HepG2 (cell line): ENCODE data around the gene CD37. TPM values are rescaled to one million over a fixed set of nuclear protein-coding genes. Genes with fewer than 3 reads are reported as not detected.

Experiments
- ATAC-seq: fragments of 200-7000 bp; cut with Tn5 transposase; 3 replicates; pipeline ENCODE4 v1.9.1; 2020; ENCODE audit warnings: mild to moderate bottlenecking, moderate library complexity
- BruUV-seq: library from RNA; stranded (reverse); fragments of 400-500 nt; replicated peaks from 2 replicates; lab custom pipeline; 2021; lab: Mats Ljungman, UMichigan
- CTCF ChIA-PET: fragments of 300-600 bp; formaldehyde crosslinking; extraction: SDS; loops from one replicate; lab custom pipeline; 2021; ENCODE audit warnings: low total read pairs, inconsistent platforms, low intra/inter-chr PET ratio; lab: Yijun Ruan, JAX
- POLR2A ChIA-PET: fragments of 350-600 bp; sonication (Branson Sonifier 250); formaldehyde crosslinking; loops from one replicate; lab custom pipeline; 2020; ENCODE audit warnings: antibody characterized with exemption, inconsistent platforms; lab: Yijun Ruan, JAX
- DNase-seq: peaks from one replicate; pipeline ENCODE4 v3.0.0-alpha.2; 2015; ENCODE audit warnings: low spot score
- FAIRE-seq: peaks from 3 replicates; lab custom pipeline; 2011; peaks lifted over from hg19 to GRCh38; lab: Jason Lieb, UNC
- H2AFZ ChIP-seq: one replicate; pipeline ENCODE4 v1.6.1; 2011; ENCODE audit warnings: low read length, inconsistent platforms
- H3K27ac ChIP-seq: fragments of 300-600 bp; 3 replicates; pipeline ENCODE4 v1.8.0; 2011; ENCODE audit warnings: mixed run types, mild to moderate bottlenecking, mixed read lengths, low read length, inconsistent platforms; ENCODE audit not compliant: insufficient read depth; ENCODE audit errors: extremely low read length
- H3K27me3 ChIP-seq, 2 experiments: fragments of 200-600 bp in 1 of 2; 2 replicates in 1 of 2; 3 replicates in 1 of 2; pipeline versions ENCODE4 v1.6.0 to v1.8.0; 2011; ENCODE audit warnings: low read length in 2 of 2, mild to moderate bottlenecking in 2 of 2, moderate library complexity in 2 of 2, inconsistent platforms in 1 of 2; ENCODE audit not compliant: insufficient read depth in 2 of 2, control insufficient read depth in 1 of 2
- H3K36me3 ChIP-seq, 2 experiments: fragments of 200-600 bp in 1 of 2; replicated peaks in 1 of 2; 2 replicates in 1 of 2; 3 replicates in 1 of 2; pipeline versions ENCODE4 v1.5.1 to v1.8.0; 2011; ENCODE audit warnings: low read length in 2 of 2, inconsistent platforms in 1 of 2; ENCODE audit not compliant: insufficient read depth in 2 of 2, control insufficient read depth in 1 of 2
- H3K4me1 ChIP-seq: 2 replicates; pipeline ENCODE4 v1.5.1; 2012; ENCODE audit warnings: low read length, inconsistent platforms; ENCODE audit not compliant: insufficient read depth
- H3K4me2 ChIP-seq: 2 replicates; pipeline ENCODE4 v1.6.0; 2011; ENCODE audit warnings: low read depth, low read length, inconsistent platforms
- H3K4me3 ChIP-seq, 3 experiments: fragments of 200-600 bp in 1 of 3; sonication (generic), shearing (Covaris generic) in 1 of 3; replicated peaks in 1 of 3; 2 replicates each; pipeline ENCODE4 v1.5.1; 2011 to 2016; ENCODE audit warnings: low read length in 3 of 3, inconsistent platforms in 2 of 3, low read depth in 2 of 3, mild to moderate bottlenecking in 2 of 3, control low read depth in 1 of 3, mixed read lengths in 1 of 3; ENCODE audit not compliant: insufficient read depth in 1 of 3
- H3K79me2 ChIP-seq: one replicate; pipeline ENCODE4 v1.6.1; 2011; ENCODE audit warnings: low read length, inconsistent platforms; ENCODE audit not compliant: insufficient read depth
- H3K9ac ChIP-seq: 2 replicates; pipeline ENCODE4 v1.6.0; 2011; ENCODE audit warnings: mild to moderate bottlenecking, low read depth, low read length, inconsistent platforms; ENCODE audit not compliant: insufficient read depth
- H3K9me3 ChIP-seq: 2 replicates; pipeline ENCODE4 v1.5.1; 2012; ENCODE audit warnings: mild to moderate bottlenecking, low read length
- H4K20me1 ChIP-seq: 2 replicates; pipeline ENCODE4 v1.6.0; 2011; ENCODE audit warnings: inconsistent platforms, mild to moderate bottlenecking, low read length, moderate library complexity; ENCODE audit not compliant: insufficient read depth
- NFE2L2 ChIP-seq: fragments of 150-350 bp; IDR thresholded peaks from 2 replicates; pipeline ENCODE4 v1.6.1; 2014; ENCODE audit warnings: low read length
- ZNF713 ChIP-seq: sonication (generic); formaldehyde crosslinking; IDR thresholded peaks from 2 replicates; pipeline ENCODE4 v1.4.0; 2020; ENCODE audit warnings: mild to moderate bottlenecking, missing genetic modification reagents
- ZNF75D ChIP-seq: sonication (generic); formaldehyde crosslinking; IDR thresholded peaks from 2 replicates; pipeline ENCODE4 v1.8.1; 2023; ENCODE audit warnings: missing genetic modification reagents, mild to moderate bottlenecking, borderline replicate concordance
- WGBS: methylation state at CpG from one replicate; pipeline ENCODE4 v1.1.6; 2017; ENCODE audit warnings: low lambda C conversion rate; 5-methylcytosine and 5-hydroxymethylcytosine counted together
- in situ Hi-C: cut with HindIII; loops from 2 replicates; pipeline ENCODE4 v1.10.0; 2017; ENCODE audit warnings: low pct_unique_long_range_greater_than_20kb; ENCODE audit not compliant: extremely low pct_ligation_motif_present
- intact Hi-C: fragments of 100-400 bp; cut with micrococcal nuclease; formaldehyde crosslinking; loops from one replicate; pipeline ENCODE4 v1.10.0; 2022; ENCODE audit not compliant: unreplicated experiment
- polyA plus RNA-seq, 8 experiments: library from polyadenylated mRNA; depleted of rRNA in 3 of 8; stranded (reverse) in 7 of 8; unstranded in 1 of 8; fragments of >200 nt; fragmentation: Illumina TruSeq in 4 of 8; extraction: Trizol in 4 of 8; gene quantifications; 2 replicates each; pipeline versions ENCODE4 v1.2.1 to v1.2.3, GENCODE V29; 2011 to 2016; ENCODE audit warnings: low read depth in 4 of 8, missing spikeins in 1 of 8, mixed read lengths in 1 of 8; ENCODE audit not compliant: insufficient read depth in 1 of 8
- total RNA-seq, 5 experiments: library from RNA; depleted of rRNA; stranded (reverse); fragments of >200 nt; fragmentation: Illumina TruSeq; extraction: Trizol; gene quantifications; 2 replicates each; pipeline ENCODE4 v1.2.3, GENCODE V29; 2016; ENCODE audit warnings: low read depth in 1 of 5
- TF ChIP-seq, protein P1 (sequence below): sonication (generic); formaldehyde crosslinking; IDR thresholded peaks from 2 replicates; pipeline ENCODE4 v1.5.1; 2020; ENCODE audit warnings: missing genetic modification reagents, mild to moderate bottlenecking, borderline replicate concordance
- TF ChIP-seq, protein P2 (sequence below): sonication (generic); formaldehyde crosslinking; IDR thresholded peaks from 2 replicates; pipeline ENCODE4 v1.5.0; 2020; ENCODE audit warnings: mild to moderate bottlenecking, missing genetic modification reagents

CD37 gene
- total and polyA plus RNA-seq, 2 of the 13 experiments (the other 11 are each of a cell fraction or from before 2014, with no cell fraction given) = not detected

DNA sequence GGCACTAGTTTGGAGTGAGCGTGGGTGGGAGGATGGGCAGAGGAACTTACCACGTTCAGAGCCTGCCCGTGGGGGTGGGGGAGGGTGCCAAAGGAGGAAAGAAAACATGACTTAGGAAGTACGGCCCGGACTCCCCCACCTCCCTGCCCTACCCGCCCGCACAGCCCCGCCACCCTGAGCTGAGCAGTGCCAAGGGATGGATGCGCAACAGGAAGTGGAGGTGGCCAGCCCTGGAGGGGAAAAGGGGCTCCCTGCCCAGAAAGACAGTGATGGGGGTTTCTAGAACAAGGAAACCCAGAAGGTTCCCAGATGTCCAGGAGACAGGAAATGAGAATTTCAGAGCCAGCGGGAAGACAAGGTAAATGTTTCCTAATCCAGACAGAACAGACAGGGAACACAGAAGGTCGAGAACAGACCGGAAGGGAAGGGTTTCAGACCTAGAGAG is 20.7 kb downstream of the CD37 start:
- intact Hi-C loops = no loop called here
- no peak overlapping the region for H3K4me3 ChIP-seq
- peak overlapping the region; percentile 14; the same call in 1 of the 2 replicates for H3K9ac ChIP-seq
- BruUV-seq = no TSS peak
- in situ Hi-C loops = no loop called here
- no peaks in the 10 kb centered on the region for H4K20me1 ChIP-seq
- H3K4me2 ChIP-seq = no peak overlapping the region
- no peak for ATAC-seq
- H3K4me1 ChIP-seq = peaks cover 18% of the 10 kb centered on the region
- peaks cover 1 to 4% of the 10 kb centered on the region in 2 experiments; a peak in 1 of 5 replicates for H3K36me3 ChIP-seq
- TF ChIP-seq ZNF713 (CRISPR knock-in tag) (no peak), ZNF75D (CRISPR knock-in tag) (no peak), NFE2L2 (no peak)
- TF ChIP-seq, protein P1, sequence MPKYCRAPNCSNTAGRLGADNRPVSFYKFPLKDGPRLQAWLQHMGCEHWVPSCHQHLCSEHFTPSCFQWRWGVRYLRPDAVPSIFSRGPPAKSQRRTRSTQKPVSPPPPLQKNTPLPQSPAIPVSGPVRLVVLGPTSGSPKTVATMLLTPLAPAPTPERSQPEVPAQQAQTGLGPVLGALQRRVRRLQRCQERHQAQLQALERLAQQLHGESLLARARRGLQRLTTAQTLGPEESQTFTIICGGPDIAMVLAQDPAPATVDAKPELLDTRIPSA = no peak
- TF ChIP-seq, protein P2, sequence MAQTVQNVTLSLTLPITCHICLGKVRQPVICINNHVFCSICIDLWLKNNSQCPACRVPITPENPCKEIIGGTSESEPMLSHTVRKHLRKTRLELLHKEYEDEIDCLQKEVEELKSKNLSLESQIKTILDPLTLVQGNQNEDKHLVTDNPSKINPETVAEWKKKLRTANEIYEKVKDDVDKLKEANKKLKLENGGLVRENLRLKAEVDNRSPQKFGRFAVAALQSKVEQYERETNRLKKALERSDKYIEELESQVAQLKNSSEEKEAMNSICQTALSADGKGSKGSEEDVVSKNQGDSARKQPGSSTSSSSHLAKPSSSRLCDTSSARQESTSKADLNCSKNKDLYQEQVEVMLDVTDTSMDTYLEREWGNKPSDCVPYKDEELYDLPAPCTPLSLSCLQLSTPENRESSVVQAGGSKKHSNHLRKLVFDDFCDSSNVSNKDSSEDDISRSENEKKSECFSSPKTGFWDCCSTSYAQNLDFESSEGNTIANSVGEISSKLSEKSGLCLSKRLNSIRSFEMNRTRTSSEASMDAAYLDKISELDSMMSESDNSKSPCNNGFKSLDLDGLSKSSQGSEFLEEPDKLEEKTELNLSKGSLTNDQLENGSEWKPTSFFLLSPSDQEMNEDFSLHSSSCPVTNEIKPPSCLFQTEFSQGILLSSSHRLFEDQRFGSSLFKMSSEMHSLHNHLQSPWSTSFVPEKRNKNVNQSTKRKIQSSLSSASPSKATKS (CRISPR knock-in tag) = no peak
- TF ChIP-seq, all 625 proteins: peak for 0
- ChIA-PET POLR2A (no interaction called here), CTCF (no interaction called here)
- Histone ChIP-seq H3K27me3 (no peaks in the 10 kb centered on the region), H2AFZ (no peak overlapping the region), H3K9me3 (no peaks in the 10 kb centered on the region), H3K79me2 (no peaks in the 10 kb centered on the region), H3K27ac (no peak overlapping the region)
- WGBS = 86% methylated on average over 12 of the region's 12 CpGs
- DNase-seq (no peak), FAIRE-seq (no peak)
